GM19099 (cell line): ENCODE data around the gene CELF2.

Experiments used
- POLR2A ChIP-seq: IDR thresholded peaks from 3 replicates; pipeline ENCODE4 v1.6.1; 2011; ENCODE audit warnings: low read depth; ENCODE audit not compliant: insufficient read length; ENCODE audit errors: extremely low read depth

Gene CELF2

DNA sequence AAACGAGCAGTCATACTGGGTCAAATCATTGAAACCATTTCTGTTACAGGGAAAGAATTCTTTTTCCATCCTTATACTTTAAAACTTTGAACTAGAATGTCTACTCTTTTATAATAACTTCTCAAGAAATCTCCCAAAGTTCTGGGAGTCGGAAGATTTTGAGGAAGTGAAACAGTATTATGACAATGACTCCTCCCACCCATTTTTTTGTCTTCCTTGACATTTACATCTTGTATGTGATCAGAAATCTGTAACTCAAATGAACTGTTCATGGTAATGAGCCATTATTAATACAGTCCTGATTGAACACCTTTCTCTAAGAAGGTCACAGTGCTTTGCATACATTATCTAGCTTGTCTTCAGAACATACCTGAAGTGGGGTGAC is 227.4 kb downstream of the CELF2 start:
- TF ChIP-seq POLR2A, result no peak

DNA sequence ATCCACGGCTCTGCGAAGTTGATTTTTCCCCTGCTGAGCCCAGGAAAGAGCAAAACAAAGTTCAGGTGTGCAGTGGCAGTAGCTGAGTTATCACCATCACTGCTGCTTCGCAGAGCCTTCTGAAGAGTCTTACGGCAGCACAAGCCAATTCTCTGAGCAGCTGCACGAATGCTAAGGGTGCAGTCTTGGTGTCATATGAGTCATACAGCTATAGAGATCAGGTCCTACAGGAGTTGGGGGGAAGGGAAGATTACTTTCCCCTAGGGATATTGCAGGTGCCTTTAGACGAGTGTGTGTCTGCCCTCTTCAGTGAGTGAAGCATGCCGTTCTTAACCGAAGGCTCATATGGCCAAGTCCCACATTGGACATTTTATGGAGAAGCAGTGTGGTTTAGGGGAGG is 227.8 kb downstream of the CELF2 start:
- TF ChIP-seq POLR2A, result peak; percentile 39

DNA sequence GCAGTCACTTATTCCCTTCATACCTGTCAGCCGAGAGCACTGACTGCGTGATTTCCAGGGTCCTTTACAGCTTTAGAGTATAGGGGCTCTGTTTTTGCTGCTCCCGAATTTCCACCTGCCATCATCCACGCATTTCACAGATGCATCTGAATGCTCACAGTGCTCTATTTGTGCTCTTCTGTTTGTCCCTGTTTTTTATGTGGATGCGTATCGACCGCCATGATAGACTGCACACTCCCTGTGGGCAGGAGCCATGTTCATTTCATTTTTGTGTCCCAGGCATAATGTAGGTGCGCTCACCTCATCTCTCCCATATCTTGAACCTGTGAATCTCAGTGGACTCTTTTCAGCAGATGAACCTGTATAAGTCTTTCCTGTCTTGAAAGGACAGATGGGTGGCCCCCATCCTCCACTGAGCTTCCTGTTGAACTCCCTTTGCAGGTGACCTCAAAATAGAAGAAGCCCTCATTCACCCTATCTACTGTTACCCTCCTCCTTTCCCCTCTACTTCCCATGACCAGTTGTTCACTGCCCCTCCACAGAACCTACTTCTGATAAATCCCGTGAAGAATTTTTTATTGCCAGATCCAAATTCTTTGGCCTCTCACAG is 228.4 kb downstream of the CELF2 start:
- no peak for TF ChIP-seq POLR2A

DNA sequence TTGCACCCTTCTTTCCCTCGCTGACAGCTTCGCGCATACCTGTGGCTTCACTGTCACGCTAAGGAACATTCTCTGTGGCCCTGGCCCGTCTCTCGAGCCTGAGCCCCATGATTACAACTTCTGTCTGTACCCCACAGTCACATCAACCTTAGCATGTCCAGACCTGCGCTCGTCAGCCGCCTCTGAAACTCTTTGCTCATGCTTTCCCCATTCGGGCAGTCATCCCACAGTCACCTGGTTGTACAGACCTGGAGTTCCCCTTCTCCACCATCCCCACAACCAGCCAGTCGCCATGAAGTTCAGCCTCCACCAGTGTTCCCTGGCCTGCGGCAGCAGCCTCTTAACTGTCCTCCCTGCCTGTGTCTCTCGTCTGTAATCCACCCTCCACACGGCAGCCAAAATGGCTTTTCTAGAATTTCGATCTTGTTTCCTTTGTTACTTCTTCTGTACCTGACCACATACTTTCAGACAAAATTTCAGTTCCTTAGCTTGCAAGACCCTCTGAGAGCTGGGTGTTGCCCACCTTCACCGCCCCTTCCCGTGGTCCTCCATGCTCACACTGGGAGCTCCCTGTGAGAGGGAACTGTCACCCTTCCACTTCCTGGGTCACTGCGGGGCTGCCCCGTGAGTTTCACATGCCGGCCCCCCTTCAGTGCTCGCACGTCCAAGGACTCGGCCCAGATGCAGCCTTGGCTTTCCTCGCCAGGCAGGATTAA is 229.2 kb downstream of the CELF2 start:
- no peak for TF ChIP-seq POLR2A

DNA sequence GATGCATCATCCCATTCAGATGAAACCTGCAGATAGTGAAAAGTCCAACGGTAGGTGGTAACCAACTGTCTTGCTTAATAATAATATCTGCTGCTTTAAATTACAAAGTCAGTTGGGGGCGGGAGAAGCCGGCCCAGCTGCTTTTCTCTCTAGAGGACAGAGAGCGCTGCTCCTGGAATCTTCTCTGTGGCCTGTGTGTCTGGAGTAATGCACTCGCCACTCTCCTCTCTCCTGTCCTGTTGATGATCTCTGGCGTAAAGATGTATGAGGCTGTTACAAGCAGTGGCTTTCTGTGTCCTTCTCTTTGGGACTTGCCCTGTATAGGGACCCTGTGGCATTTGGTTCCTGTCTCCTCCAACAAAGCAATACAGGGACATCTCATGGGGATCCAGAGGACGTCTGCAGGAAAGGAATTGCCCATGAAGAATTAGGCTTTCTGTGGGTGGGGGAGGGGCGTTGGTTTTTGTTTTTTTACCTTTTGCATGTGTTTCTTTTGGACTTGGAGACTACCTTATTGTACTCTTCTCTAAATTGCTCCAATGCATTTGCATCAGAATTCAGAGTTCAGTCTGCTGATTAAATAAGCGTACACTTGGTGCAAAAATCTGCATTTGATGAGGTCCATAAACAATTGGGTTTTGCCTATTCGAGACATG is 231.6 kb downstream of the CELF2 start:
- no peak for TF ChIP-seq POLR2A

DNA sequence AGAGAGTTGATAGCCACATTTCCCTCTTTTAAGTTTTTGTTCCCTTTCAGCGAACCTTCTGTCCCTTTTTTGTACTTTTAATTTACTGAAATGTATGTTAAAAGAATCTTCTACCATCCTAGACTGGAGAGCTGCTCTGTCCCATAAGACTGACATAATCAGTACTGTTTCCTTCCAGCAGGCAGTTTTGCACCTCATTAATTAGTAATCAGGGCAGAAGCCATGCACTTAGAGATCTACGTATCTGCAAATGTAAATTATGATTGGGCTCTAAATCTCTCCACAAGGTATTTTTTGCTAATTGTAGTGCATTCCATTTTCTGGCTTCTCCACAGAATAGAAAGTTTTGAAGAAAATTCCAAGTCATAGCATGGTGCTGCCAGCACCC is 232.1 kb downstream of the CELF2 start:
- TF ChIP-seq POLR2A, result no peak

DNA sequence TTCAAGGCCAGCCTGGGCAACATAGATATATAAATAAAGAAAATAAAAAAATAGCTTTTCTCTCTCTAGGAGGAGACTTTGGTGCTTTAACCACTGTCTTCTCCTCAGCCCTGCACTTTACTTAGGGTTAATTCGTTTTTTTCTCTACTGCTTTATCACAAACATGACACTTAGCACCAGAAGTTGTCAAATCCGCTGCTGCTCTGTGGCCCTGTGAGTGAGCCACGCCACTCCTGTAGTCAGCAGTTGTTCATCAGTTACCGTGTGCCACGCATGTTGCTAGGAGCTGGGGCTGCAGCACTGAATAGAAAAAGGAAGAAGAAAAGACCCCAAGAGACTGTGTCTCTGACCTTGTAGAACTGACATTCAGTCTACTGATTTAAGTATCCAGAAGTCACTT is 232.6 kb downstream of the CELF2 start:
- no peak for TF ChIP-seq POLR2A

DNA sequence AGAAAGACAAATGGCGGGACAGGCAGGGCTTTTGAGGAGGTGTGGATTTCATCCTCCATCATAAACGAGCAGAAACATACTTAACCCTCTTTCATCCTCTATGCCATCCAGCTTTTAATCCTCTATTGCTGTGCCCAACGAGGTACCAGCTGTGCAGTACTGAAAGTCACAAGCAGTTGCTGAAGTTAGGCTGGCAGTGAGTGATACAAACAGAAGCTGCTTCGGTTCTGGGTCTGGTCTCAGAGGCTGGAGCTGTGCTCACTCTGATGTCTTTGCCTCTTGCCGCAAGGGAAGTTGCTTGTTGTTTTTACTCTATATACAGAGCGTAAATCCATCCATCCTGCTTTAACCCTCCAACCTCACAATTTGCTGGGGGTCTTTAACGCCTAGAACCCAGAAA is 235.2 kb downstream of the CELF2 start:
- no peak for TF ChIP-seq POLR2A

DNA sequence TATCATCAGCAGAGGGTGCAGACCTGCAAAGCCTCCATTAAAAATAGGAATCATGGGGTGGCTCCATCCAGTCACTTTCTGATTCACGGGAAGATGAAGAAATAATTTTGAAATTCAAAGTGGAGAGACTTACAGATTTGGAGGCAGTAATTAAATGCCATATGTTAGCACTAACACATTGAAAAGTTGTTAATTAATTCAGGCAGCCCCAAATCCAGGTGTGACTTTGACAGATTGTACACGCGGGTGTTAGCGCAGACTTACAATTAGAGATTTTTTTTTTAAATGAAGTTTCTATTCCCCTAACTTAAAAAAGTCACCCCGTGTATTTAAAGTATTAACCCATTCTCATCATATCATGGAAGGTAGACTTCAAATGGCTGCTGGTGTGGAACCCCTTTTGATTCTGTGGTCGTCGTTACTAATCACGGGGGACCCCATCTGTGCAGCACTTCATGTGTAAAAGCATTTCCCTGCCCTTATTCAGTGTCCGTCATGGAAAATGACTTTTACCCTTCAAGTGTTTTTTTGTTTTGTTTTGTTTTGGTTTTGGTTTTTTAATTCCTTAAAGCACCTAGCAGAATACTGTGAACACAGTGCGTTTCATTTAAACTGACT is 235.8 kb downstream of the CELF2 start:
- no peak for TF ChIP-seq POLR2A

DNA sequence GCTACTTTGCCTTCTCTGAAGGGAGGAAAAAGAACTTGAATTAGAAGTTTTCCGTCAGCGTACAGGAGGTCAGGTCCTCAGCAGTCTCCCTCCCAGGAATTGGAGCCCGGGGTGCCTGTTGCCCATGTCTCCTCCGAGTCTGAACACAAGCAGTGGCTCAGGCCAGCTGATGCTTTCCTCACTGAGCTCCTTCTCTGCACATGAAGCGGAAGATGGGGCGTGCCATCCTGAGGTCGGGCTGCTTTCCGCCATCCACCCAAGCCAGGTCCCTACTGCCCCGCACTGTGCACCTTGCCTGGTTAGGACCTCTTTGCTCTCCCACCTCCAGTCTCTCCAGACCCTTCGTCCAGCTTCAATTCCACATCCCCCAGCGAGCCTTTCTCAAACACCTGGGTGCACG is 237.5 kb downstream of the CELF2 start:
- TF ChIP-seq POLR2A, result no peak

DNA sequence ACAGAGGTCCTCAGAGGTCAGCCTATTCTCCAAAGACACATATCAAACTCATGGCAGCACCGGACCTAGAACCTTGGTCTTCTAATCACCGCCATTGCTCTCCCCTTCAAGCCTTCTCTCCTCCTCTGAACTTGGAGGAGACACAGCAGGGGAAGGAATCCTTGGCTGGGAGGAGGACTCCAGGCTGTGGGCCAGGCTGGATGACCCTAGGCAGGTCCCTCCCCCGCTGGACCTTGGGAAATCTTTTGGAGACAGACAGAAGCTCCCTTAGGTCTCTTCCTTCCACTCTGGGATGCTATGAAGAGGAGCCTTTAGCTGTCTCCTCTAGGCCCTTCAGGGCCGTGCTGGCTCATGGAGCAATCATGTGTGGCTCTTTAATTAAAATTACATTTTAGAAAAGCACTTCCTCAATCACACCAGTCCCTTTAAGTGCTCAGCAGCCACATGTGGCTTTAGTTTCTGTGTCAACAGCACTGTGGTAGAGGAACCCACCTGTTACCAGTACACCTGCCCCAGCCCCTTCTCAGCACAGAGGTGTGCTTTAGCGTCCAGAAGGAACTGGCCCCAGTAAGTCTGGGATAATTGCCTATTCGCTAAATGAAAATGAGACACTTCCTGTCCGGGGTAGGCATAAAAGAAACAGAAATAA is 238.2 kb downstream of the CELF2 start:
- no peak for TF ChIP-seq POLR2A

DNA sequence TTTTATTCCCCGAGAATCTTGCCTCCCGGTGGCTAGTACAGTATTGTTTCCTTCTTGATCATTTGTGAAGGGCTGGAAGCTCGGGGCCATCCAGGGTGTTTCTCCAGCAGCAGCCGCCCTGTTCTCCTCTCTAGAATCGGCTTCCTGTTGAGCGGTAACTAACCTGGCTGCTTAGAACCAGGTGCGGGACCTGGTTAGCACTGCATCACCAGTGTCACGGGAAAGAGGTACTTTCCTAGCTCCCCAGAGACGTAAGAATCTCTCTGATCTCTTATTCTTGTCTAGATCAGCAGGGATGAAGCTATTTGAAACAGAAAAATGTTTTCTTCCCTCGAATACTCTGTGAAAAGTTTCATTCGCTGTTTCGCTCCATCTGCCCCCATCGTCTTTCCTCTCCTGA is 239.2 kb downstream of the CELF2 start:
- no peak for TF ChIP-seq POLR2A

DNA sequence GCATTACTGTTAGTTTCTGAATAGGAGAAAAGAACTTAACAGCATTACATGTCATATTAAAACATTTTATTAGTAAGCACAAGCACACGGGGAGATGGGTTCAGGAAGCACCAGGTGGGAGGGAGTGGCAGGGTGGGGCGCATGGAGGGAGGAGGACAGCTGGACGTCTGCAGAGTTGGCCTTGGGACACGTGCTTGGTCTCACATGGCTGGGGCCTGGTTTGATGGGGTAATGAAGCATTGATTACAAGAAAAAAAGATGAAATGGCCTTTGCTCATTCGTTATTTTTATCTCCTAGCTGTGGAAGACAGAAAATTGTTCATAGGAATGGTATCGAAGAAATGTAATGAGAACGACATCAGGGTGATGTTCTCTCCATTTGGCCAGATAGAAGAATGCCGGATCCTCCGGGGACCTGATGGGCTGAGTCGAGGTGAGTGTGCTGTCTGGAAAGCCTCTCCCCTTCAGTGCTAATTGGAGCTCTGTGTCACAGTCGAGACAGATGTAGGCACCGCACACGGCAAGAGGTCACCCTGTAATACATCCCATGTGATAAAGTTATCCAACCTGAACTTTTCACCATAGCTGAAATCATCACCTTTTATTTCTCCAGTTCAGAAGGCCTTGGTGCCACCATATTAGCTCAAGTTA is 239.9 kb downstream of the CELF2 start:
- TF ChIP-seq POLR2A, result no peak

DNA sequence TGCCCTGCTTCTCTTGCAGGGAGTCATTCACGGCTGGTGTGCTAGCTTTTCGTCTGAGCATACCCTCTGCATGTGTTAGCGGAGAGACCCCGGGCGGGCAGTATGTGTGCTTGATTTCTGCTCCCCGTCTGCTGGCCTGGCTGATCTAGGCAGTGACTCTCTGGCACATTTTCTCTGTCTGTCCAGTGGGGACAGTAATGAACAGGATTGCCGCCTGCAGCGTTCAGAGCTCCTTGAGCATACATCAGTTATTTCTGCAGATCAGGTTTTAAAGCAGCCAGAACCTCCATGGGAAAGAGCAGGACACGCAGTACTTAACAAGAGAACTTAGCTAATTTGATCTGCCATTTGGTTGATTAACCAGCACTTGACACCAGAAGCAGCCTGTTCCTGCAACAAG is 242.5 kb downstream of the CELF2 start:
- TF ChIP-seq POLR2A, result no peak

DNA sequence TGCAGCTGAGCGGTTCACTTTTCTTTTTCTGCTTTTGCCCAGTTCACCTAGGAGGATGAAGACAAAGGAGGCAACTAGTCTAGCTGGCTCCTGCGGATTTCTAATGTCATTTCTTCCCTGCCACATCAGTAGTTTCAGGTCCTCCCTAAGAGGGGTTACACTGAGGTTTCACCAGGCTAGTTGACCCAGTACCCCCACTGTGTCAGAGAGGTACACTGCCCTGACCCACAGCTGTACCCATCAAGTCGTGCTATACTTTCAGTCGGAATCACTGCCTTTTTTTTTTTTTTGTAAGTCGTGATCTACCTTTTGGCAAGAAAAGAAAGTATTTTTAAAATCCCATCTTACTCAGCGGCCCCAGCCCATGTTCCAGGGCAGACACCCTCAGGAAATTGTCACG is 243.5 kb downstream of the CELF2 start:
- no peak for TF ChIP-seq POLR2A
